ENCODE data around the gene GDF10. TPM values are rescaled to one million over a fixed set of nuclear protein-coding genes. Genes with fewer than 3 reads are reported as not detected.

Gene GDF10
- total and polyA plus RNA-seq, 9 of the 15 experiments (the other 6 are each of a cell fraction or from before 2014, with no cell fraction given) = 0.03 to 0.20 (median 0.11) TPM; not detected in 6

DNA sequence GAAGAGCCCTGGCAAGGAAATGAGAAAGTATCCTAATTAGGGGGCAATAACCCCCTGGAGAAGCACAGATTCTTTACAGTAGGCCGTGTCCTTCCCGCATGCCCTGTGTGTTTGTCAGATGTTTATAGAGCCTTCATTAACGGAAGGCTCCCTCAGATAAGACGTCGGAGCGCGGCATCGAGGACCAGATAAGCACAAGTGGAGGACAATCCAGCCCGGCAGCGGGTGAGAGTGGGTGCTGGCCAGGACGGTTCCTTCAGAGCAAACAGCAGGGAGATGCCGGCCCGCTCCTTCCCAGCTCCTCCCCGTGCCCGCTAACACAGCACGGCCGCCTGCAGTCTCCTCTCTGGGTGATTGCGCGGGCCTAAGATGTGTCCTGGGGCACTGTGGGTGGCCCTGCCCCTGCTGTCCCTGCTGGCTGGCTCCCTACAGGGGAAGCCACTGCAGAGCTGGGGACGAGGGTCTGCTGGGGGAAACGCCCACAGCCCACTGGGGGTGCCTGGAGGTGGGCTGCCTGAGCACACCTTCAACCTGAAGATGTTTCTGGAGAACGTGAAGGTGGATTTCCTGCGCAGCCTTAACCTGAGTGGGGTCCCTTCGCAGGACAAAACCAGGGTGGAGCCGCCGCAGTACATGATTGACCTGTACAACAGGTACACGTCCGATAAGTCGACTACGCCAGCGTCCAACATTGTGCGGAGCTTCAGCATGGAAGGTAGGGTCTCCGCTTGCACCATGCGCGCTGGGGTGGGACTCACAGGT, 22.5 kb downstream of the GDF10 start, which contains the start of gene GDF2 (continued):
- TF ChIP-seq MYC (IDR thresholded peaks at IDR 0.05; ENCODE audit: low read depth, low read length) (peak; percentile 63; the same call in 1 of the 2 replicates), MYC (CRISPR knock-in tag; IDR thresholded peaks at IDR 0.05; ENCODE audit: borderline replicate concordance, low read depth) (no peak), MEIS2 (IDR thresholded peaks at IDR 0.05; ENCODE audit: partially characterized antibody) (peak; percentile 20), HMGN3 (IDR thresholded peaks at IDR 0.05; ENCODE audit: borderline replicate concordance, extremely low read depth, insufficient read length, low read depth, low read length) (peak; percentile 75), JUND (IDR thresholded peaks at IDR 0.05; ENCODE audit: borderline replicate concordance, low read depth, low read length) (peak; percentile 14; the same call in 1 of the 2 replicates), JUND (tag; IDR thresholded peaks at IDR 0.05; ENCODE audit: borderline replicate concordance, low read depth, low read length) (peak; percentile 24; the same call in 1 of the 3 replicates), GATA2 (CRISPR knock-in tag; IDR thresholded peaks at IDR 0.05) (peak; percentile 65; the same call in 1 of the 2 replicates), TEAD4 (IDR thresholded peaks at IDR 0.05; ENCODE audit: low read length) (peak; percentile 86), TEAD4 (CRISPR knock-in tag; IDR thresholded peaks at IDR 0.05; ENCODE audit: borderline replicate concordance) (no peak), ESRRA (IDR thresholded peaks at IDR 0.05; ENCODE audit: borderline replicate concordance, low read depth) (peak; percentile 36; the same call in 1 of the 2 replicates), NRF1 (conservative IDR thresholded peaks at IDR 0.05 in 1 of 2, IDR thresholded peaks at IDR 0.05 in 1 of 2) (0 out of 4 replicates have a peak, but pooled peaks of 1 of the 2 experiments have one; percentile 16), KDM1A (IDR thresholded peaks at IDR 0.05) (peak; percentile 40 to 76), BCL6 (CRISPR knock-in tag; IDR thresholded peaks at IDR 0.05) (no peak), ZNF766 (CRISPR knock-in tag; conservative IDR thresholded peaks at IDR 0.05) (peak; percentile 59; the same call in 1 of the 2 replicates)
- TF ChIP-seq, protein P1, sequence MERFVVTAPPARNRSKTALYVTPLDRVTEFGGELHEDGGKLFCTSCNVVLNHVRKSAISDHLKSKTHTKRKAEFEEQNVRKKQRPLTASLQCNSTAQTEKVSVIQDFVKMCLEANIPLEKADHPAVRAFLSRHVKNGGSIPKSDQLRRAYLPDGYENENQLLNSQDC (CRISPR knock-in tag; IDR thresholded peaks at IDR 0.05) = no peak

Data from K562 (cell line).